MM.1S (cell line): Measurements from ENCODE around the gene MPPED1.

Experiments used
- EZH2 ChIP-seq: fragments of 300-600 bp; sonication (generic); optimal IDR thresholded peaks from 2 replicates; pipeline ENCODE3; 2017; ENCODE audit warnings: low read depth, mild to moderate bottlenecking, antibody characterized with exemption, low read length, mixed read lengths
- EZH2phosphoT487 ChIP-seq: fragments of 300-600 bp; sonication (generic); IDR thresholded peaks from 2 replicates; pipeline ENCODE4 v1.6.1; 2018; ENCODE audit warnings: antibody characterized with exemption, low read length
- TF ChIP-seq, protein P1 (sequence below): fragments of 300-600 bp; sonication (generic); IDR thresholded peaks from 2 replicates; pipeline ENCODE4 v1.5.1; 2016; ENCODE audit warnings: antibody characterized with exemption, low read length, mixed read lengths

DNA sequence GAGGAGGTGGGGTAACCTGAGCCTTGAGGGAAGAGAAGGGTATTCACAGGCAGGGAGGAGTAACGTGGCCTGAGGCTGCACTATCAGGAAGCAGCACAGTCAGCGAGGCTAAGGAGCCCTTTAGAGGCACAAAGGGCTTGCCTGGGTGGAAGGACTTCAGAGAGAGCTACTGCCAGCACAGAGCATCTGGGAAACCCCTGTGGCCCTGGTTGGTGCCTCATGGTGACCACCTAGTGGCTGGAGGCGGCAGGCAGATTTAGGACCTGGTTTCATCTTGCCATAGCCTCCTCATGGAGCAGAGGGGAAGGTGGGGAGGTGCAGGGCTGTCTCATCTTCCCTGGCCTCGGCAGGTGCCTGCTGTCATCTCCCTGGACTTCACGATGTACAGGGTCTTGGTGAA, 64.5 kb downstream of the MPPED1 start:
- TF ChIP-seq, protein P1, sequence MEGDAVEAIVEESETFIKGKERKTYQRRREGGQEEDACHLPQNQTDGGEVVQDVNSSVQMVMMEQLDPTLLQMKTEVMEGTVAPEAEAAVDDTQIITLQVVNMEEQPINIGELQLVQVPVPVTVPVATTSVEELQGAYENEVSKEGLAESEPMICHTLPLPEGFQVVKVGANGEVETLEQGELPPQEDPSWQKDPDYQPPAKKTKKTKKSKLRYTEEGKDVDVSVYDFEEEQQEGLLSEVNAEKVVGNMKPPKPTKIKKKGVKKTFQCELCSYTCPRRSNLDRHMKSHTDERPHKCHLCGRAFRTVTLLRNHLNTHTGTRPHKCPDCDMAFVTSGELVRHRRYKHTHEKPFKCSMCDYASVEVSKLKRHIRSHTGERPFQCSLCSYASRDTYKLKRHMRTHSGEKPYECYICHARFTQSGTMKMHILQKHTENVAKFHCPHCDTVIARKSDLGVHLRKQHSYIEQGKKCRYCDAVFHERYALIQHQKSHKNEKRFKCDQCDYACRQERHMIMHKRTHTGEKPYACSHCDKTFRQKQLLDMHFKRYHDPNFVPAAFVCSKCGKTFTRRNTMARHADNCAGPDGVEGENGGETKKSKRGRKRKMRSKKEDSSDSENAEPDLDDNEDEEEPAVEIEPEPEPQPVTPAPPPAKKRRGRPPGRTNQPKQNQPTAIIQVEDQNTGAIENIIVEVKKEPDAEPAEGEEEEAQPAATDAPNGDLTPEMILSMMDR, result no peak
- TF ChIP-seq EZH2phosphoT487, result no peak
- no peak for TF ChIP-seq EZH2
